ENCODE data around the gene NEBL.

The NEBL gene

DNA sequence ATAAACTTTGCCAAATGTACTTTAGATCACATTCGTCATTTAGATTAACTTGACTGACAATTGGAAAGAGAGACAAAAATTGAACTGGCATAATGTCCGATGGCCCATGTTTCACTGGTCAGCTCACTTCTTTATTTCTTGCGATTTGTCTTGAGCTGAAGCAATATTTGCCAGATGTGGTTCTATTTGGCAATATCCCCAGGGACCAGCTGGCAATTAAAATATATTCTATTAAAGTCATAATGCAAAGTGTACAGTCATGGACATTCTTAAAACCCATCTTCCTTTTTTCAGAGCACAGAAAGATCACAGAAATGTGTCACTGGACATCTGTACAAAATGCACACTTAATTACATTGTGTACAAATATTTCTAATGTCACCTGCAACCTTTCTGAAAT, 26.3 kb downstream of the NEBL start (continued):
- TF ChIP-seq, protein P1, sequence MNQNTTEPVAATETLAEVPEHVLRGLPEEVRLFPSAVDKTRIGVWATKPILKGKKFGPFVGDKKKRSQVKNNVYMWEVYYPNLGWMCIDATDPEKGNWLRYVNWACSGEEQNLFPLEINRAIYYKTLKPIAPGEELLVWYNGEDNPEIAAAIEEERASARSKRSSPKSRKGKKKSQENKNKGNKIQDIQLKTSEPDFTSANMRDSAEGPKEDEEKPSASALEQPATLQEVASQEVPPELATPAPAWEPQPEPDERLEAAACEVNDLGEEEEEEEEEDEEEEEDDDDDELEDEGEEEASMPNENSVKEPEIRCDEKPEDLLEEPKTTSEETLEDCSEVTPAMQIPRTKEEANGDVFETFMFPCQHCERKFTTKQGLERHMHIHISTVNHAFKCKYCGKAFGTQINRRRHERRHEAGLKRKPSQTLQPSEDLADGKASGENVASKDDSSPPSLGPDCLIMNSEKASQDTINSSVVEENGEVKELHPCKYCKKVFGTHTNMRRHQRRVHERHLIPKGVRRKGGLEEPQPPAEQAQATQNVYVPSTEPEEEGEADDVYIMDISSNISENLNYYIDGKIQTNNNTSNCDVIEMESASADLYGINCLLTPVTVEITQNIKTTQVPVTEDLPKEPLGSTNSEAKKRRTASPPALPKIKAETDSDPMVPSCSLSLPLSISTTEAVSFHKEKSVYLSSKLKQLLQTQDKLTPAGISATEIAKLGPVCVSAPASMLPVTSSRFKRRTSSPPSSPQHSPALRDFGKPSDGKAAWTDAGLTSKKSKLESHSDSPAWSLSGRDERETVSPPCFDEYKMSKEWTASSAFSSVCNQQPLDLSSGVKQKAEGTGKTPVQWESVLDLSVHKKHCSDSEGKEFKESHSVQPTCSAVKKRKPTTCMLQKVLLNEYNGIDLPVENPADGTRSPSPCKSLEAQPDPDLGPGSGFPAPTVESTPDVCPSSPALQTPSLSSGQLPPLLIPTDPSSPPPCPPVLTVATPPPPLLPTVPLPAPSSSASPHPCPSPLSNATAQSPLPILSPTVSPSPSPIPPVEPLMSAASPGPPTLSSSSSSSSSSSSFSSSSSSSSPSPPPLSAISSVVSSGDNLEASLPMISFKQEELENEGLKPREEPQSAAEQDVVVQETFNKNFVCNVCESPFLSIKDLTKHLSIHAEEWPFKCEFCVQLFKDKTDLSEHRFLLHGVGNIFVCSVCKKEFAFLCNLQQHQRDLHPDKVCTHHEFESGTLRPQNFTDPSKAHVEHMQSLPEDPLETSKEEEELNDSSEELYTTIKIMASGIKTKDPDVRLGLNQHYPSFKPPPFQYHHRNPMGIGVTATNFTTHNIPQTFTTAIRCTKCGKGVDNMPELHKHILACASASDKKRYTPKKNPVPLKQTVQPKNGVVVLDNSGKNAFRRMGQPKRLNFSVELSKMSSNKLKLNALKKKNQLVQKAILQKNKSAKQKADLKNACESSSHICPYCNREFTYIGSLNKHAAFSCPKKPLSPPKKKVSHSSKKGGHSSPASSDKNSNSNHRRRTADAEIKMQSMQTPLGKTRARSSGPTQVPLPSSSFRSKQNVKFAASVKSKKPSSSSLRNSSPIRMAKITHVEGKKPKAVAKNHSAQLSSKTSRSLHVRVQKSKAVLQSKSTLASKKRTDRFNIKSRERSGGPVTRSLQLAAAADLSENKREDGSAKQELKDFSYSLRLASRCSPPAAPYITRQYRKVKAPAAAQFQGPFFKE (tag by site-specific recombination; IDR thresholded peaks at IDR 0.05; ENCODE audit: borderline replicate concordance): no peak
- TF ChIP-seq MEIS1 (CRISPR knock-in tag; IDR thresholded peaks at IDR 0.05; ENCODE audit: borderline replicate concordance): no peak
- TF ChIP-seq, protein P2, sequence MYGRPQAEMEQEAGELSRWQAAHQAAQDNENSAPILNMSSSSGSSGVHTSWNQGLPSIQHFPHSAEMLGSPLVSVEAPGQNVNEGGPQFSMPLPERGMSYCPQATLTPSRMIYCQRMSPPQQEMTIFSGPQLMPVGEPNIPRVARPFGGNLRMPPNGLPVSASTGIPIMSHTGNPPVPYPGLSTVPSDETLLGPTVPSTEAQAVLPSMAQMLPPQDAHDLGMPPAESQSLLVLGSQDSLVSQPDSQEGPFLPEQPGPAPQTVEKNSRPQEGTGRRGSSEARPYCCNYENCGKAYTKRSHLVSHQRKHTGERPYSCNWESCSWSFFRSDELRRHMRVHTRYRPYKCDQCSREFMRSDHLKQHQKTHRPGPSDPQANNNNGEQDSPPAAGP (tag by site-specific recombination; IDR thresholded peaks at IDR 0.05): no peak

DNA sequence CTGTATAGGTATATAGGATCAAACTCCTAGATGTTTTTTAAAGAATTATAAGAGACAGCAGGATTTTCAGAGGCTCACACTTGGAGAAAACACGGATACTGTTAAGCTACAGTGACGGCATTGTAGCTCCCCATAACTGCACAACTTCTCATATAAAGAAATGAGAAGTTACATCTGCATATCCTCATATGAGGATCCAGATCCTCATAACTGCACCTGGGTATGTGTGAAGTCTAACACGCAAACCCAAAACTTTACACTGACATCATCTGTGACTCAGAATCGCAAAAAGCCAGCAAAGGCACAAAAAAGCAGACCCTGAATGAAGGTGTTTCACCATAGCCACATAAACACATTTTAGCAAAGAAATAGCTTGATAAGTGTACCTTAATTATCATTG, 34.1 kb downstream of the NEBL start:
- no peaks in the 10 kb centered on the region for H3K9me3 ChIP-seq (ENCODE audit: control insufficient read depth, insufficient read depth, low read depth, low read length)
- H3K4me3 ChIP-seq (ENCODE audit: low read depth, low read length): no peak overlapping the region
- ChIA-PET CTCF (no interaction called here), POLR2A (no interaction called here)
- H3K4me1 ChIP-seq (ENCODE audit: control insufficient read depth, insufficient read depth, low read length): no peaks in the 10 kb centered on the region
- no peaks in the 10 kb centered on the region for H3K36me3 ChIP-seq (ENCODE audit: control insufficient read depth in 2 of 2, insufficient read depth in 1 of 2, low read length in 2 of 2)
- TF ChIP-seq ZNF112 (tag by site-specific recombination; IDR thresholded peaks at IDR 0.05): no peak
- TF ChIP-seq HOXD13 (CRISPR knock-in tag; IDR thresholded peaks at IDR 0.05; ENCODE audit: borderline replicate concordance): no peak
- TF ChIP-seq ZNF121 (tag by site-specific recombination; IDR thresholded peaks at IDR 0.05): no peak
- no peak for TF ChIP-seq ZNF394 (tag by site-specific recombination; IDR thresholded peaks at IDR 0.05; ENCODE audit: borderline replicate concordance)
- TF ChIP-seq FEZF1 (tag by site-specific recombination; IDR thresholded peaks at IDR 0.05): no peak
- no peak for TF ChIP-seq PRDM1 (tag by site-specific recombination; IDR thresholded peaks at IDR 0.05)
- TF ChIP-seq ZNF114 (tag by site-specific recombination; IDR thresholded peaks at IDR 0.05): no peak
- TF ChIP-seq, protein P3, sequence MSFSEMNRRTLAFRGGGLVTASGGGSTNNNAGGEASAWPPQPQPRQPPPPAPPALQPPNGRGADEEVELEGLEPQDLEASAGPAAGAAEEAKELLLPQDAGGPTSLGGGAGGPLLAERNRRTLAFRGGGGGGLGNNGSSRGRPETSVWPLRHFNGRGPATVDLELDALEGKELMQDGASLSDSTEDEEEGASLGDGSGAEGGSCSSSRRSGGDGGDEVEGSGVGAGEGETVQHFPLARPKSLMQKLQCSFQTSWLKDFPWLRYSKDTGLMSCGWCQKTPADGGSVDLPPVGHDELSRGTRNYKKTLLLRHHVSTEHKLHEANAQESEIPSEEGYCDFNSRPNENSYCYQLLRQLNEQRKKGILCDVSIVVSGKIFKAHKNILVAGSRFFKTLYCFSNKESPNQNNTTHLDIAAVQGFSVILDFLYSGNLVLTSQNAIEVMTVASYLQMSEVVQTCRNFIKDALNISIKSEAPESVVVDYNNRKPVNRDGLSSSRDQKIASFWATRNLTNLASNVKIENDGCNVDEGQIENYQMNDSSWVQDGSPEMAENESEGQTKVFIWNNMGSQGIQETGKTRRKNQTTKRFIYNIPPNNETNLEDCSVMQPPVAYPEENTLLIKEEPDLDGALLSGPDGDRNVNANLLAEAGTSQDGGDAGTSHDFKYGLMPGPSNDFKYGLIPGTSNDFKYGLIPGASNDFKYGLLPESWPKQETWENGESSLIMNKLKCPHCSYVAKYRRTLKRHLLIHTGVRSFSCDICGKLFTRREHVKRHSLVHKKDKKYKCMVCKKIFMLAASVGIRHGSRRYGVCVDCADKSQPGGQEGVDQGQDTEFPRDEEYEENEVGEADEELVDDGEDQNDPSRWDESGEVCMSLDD (tag by site-specific recombination; IDR thresholded peaks at IDR 0.05): no peak
- TF ChIP-seq ZNF776 (tag by site-specific recombination; IDR thresholded peaks at IDR 0.05; ENCODE audit: borderline replicate concordance): no peak
- TF ChIP-seq ZXDB (tag by site-specific recombination; IDR thresholded peaks at IDR 0.05): no peak
- TF ChIP-seq, protein P4, sequence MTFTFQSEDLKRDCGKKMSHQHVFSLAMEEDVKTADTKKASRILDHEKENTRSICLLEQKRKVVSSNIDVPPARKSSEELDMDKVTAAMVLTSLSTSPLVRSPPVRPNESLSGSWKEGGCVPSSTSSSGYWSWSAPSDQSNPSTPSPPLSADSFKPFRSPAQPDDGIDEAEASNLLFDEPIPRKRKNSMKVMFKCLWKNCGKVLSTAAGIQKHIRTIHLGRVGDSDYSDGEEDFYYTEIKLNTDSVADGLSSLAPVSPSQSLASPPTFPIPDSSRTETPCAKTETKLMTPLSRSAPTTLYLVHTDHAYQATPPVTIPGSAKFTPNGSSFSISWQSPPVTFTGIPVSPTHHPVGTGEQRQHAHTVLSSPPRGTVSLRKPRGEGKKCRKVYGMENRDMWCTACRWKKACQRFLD (tag by site-specific recombination; IDR thresholded peaks at IDR 0.05): no peak
- TF ChIP-seq, protein P5, sequence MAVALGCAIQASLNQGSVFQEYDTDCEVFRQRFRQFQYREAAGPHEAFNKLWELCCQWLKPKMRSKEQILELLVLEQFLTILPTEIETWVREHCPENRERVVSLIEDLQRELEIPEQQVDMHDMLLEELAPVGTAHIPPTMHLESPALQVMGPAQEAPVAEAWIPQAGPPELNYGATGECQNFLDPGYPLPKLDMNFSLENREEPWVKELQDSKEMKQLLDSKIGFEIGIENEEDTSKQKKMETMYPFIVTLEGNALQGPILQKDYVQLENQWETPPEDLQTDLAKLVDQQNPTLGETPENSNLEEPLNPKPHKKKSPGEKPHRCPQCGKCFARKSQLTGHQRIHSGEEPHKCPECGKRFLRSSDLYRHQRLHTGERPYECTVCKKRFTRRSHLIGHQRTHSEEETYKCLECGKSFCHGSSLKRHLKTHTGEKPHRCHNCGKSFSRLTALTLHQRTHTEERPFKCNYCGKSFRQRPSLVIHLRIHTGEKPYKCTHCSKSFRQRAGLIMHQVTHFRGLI (tag by site-specific recombination; IDR thresholded peaks at IDR 0.05): no peak
- TF ChIP-seq ZNF202 (tag by site-specific recombination; IDR thresholded peaks at IDR 0.05; ENCODE audit: borderline replicate concordance): no peak
- TF ChIP-seq ZNF350 (tag by site-specific recombination; IDR thresholded peaks at IDR 0.05): no peak
- TF ChIP-seq, protein P2 (tag by site-specific recombination; IDR thresholded peaks at IDR 0.05): no peak
- TF ChIP-seq ZNF2 (tag by site-specific recombination; IDR thresholded peaks at IDR 0.05): no peak
- no peak for TF ChIP-seq ZBTB20 (tag by site-specific recombination; IDR thresholded peaks at IDR 0.05)
- no peak for TF ChIP-seq ZNF843 (tag by site-specific recombination; IDR thresholded peaks at IDR 0.05)
- H3K27ac ChIP-seq (ENCODE audit: extremely low read depth, low read depth, low read length): no peak overlapping the region

All from HEK293 (cell line).